AG04449 (cell line): ENCODE data around the gene DCTN4.

Source experiments
- CTCF ChIA-PET: fragments of 350-600 bp; formaldehyde crosslinking; extraction: SDS; loops from one replicate; lab custom pipeline; 2021; ENCODE audit warnings: antibody characterized with exemption; lab: Yijun Ruan, JAX
- POLR2A ChIA-PET: fragments of 400-600, 350-600 bp; formaldehyde crosslinking; extraction: SDS; loops from one replicate; lab custom pipeline; 2020; ENCODE audit warnings: antibody characterized with exemption, inconsistent platforms; lab: Yijun Ruan, JAX
- DNase-seq: peaks from one replicate; pipeline ENCODE4 v3.0.0-alpha.2; 2010; ENCODE audit warnings: low read depth, low spot score
- H3K4me3 ChIP-seq: 2 replicates; pipeline ENCODE4 v1.5.1; 2011; ENCODE audit warnings: low read depth, mild to moderate bottlenecking, control low read depth, low read length
- CTCF ChIP-seq: IDR thresholded peaks from one replicate; pipeline ENCODE4 v1.5.1; 2011; ENCODE audit warnings: mild to moderate bottlenecking, moderate library complexity, low read length, control low read depth, inconsistent platforms; ENCODE audit not compliant: insufficient read depth; ENCODE audit errors: missing control alignments

Gene DCTN4

GRCh38 chr5:150740992-150741391 lies 17.8 kb downstream of the DCTN4 start:
- CTCF ChIA-PET: interaction anchor here (0.8 to 1.1 kb wide), 2 partner anchors 41 to 106 kb away, joined by 3 to 5 read pairs; partner anchors contain the start of genes IRGM and RBM22
- no peak overlapping the region for H3K4me3 ChIP-seq
- TF ChIP-seq CTCF: no peak
- POLR2A ChIA-PET: no interaction called here
- DNase-seq: no peak

DNA sequence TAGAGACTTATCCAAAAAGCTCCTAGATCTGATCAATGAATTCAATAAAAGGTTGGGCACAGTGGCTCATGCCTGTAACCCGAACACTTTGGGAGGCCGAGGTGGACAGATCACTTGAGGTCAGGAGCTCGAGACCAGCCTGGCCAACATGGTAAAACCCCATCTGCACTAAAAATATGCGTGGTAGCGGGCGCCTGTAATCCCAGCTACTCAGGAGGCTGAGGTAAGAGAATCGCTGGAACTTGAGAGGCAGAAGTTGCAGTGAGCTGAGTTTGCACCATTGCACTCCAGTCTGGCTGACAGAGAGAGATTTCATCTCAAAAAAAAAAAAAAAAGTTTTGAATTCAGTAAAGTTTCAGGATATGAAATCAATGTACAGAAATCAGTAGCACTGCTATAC lies 20.0 kb downstream of the DCTN4 start:
- no peak for TF ChIP-seq CTCF
- POLR2A ChIA-PET: no interaction called here
- DNase-seq: no peak
- CTCF ChIA-PET: no interaction called here
- H3K4me3 ChIP-seq: no peak overlapping the region

GRCh38 chr5:150734579-150735384 lies 24.0 kb downstream of the DCTN4 start:
- TF ChIP-seq CTCF: no peak
- CTCF ChIA-PET: interaction anchor here (1.7 to 3.2 kb wide), 3 partner anchors 15 to 66 kb away, joined by 4 to 12 read pairs (median 7); no protein-coding TSS in a partner anchor
- no peak overlapping the region for H3K4me3 ChIP-seq
- no peak for DNase-seq
- POLR2A ChIA-PET: no interaction called here

- H3K4me3 ChIP-seq: no peak overlapping the region
- no peak for TF ChIP-seq CTCF
- DNase-seq: no peak
- ChIA-PET POLR2A (no interaction called here), CTCF (interaction anchor here (0.9 to 1.8 kb wide), 3 partner anchors 11 to 70 kb away, joined by 3 to 5 read pairs (median 5); partner anchors contain the start of gene RBM22)
Observed at GRCh38 chr5:150731669-150732242, 27.1 kb downstream of the DCTN4 start.

- ChIA-PET CTCF (interaction anchor here (1.8 kb wide), 1 partner anchor 9 kb away, joined by 5 read pairs; no protein-coding TSS in a partner anchor), POLR2A (no interaction called here)
- no peak for DNase-seq
- H3K4me3 ChIP-seq: no peak overlapping the region
- TF ChIP-seq CTCF: no peak
Observed at GRCh38 chr5:150729859-150730258, 29.0 kb downstream of the DCTN4 start.

DNA sequence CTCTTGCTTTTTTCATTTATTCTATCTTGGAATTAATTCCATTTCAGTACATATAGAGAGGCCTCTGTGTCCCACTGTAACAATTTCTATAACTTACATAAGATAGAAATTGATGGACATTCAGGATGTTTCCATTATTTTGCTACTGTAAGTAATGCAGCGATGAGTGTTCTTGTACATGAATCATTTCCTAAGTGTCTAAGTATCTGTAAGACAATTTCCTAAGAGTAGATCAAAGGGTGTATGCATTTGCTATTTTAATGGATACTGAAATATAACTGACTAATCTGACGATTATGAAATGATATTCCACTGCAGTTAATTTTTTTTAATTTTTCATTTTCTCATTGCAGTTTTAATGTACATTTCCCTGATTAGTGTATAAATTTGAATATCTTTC lies 35.0 kb downstream of the DCTN4 start:
- POLR2A ChIA-PET: no interaction called here
- CTCF ChIA-PET: no interaction called here
- no peak for DNase-seq

More for the DNA sequence above, 35.0 kb downstream of the DCTN4 start:
- TF ChIP-seq CTCF: no peak
- no peak overlapping the region for H3K4me3 ChIP-seq
